Stimulated activated CD4-positive, alpha-beta T cell treated with anti-CD3 and anti-CD28 coated beads, Interleukin-12 subunit alpha, Interleukin-12 subunit beta, amount 100 ng/mL, for 48 hours (primary cell): ENCODE measurements around the gene SCO1.

ENCODE experiments used
- DNase-seq, 3 donors: peaks; one replicate each; pipeline ENCODE4 v3.0.0-alpha.2; 2020; ENCODE audit warnings: low read depth in 2 of 3, low spot score in 1 of 3

The SCO1 gene

GRCh38 chr17:10657148-10657547 is 40.2 kb downstream of the SCO1 start, which contains the start of gene MYH3:
Gene MYH3, minus strand, starts transcription at chr17:10657309. Its CDS starts 2,245 bp downstream, at chr17:10655064.
- DNase-seq, result no peak

DNA sequence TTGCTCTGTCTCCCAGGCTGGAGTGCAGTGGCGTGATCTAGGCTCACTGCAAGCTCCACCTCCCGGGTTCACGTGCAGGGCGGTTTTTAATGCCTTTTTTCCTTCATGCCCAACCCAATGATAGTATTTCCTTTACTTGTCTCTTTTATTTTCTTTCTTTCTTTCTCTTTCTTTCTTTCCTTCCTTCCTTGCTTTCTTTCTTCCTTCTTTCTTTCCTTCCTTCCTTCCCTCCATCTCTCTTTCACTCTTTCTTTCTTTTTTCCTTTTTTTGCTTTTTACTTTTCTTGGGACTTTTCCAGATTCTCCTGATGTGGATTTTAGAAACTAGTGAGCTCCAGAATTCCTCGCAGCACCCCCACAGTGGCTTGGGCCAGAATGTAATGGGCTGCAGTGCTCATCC is 43.3 kb downstream of the SCO1 start:
- no peak for DNase-seq

DNA sequence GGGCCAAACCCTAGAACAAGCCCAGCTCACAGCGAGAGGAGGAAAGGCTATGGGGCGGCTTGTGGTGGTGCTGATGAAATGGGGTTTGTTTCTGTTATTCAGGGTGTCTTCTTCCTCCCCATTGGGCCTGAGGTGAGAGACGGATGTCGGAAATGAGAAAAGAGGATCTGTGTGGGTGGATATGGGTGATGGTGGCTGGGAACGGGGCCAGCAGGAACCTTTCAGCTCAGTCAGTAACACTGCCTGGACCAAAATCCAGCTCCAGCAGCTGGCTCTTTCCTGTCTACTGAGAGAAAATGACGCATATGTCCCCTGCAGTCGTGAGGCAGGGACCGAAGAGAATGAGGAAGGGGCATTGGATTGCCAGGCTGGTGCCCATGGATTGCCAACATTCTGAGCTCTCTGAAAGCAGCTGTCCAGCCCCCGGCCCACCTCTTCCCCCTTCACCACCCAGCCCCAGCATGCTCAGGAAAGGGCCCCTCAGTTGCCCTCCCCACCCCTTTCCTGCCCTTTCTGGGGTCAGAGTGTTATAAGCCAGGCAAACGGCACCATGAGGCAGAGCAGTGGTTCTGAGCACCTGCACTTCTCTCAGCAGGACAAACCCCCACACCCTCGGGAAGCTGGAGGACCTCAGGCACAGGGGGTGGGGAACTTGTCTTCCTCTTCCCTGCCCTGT is 44.2 kb downstream of the SCO1 start:
- DNase-seq, result no peak

GRCh38 chr17:10651927-10652326 is 45.4 kb downstream of the SCO1 start:
- no peak for DNase-seq

DNA sequence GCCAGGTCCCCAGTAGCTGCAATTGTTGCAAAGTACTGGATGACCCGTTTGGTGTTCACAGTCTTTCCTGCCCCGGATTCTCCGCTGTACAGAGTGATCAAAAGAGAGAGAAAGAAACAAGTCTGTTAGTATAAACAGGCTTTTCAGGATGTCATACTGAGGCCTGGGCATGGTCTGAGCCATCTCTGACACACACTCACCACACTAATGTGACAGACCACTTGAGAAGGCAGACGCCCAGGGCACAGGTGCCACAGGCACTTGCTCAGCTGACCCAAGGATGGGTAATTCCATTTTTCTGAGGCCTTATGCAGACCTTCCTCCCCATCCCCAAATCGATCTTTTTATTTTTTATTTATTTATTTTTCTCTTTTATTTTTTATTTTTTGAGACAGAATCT is 47.7 kb downstream of the SCO1 start:
- DNase-seq, result no peak

GRCh38 chr17:10648956-10649355 is 48.4 kb downstream of the SCO1 start:
- no peak for DNase-seq

- DNase-seq, result no peak
Measured at GRCh38 chr17:10648381-10648780, 49.0 kb downstream of the SCO1 start.

DNA sequence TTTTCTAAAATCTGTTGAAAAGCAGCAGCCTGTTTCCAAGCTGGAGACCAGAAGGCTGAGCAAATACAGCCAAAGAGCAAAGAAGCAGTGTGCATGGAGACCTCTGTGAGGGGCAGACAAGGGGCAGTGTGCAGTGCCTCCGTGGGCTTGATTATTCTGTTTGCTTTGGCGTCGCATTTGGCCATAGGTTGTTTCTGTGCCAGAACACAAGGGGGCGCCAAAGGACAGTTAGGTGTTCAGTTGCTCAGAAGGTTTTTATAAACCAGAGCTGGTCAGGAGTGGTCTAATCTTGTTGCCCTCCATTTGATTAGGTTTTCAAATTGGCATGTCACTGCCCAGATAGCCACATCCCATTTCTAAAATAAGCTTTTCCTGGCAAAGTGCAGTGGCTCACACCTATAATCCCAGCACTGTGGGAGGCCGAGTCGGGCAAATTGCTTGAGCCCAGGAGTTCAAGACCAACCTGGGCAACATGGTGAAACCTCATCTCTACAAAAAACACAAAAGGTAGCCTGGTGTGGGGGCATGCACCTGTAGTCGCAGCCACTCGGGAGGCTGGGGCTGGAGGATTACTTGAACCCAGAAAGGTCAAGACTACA is 50.8 kb downstream of the SCO1 start:
- DNase-seq, result peak; percentile 36 to 68 (median 65)

DNA sequence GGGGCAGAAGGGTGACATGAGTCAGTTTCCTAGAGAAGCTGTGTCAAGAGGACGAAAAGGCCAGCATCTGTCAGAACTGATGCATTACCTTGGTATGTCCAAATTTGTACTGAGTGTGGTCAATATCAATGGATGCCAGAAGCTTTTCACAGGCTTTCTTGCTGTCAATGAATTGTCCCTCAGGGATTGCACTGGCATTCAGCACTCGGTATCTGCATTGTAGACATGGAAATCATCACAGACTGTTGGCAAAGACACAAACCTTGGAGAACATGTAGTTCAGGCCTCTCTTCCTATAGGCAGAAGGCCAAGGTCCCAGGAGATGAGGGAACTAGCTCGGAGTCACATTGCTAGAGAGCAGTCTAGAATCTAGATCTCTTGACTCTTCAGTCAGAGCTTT is 56.9 kb downstream of the SCO1 start:
- DNase-seq, result no peak

DNA sequence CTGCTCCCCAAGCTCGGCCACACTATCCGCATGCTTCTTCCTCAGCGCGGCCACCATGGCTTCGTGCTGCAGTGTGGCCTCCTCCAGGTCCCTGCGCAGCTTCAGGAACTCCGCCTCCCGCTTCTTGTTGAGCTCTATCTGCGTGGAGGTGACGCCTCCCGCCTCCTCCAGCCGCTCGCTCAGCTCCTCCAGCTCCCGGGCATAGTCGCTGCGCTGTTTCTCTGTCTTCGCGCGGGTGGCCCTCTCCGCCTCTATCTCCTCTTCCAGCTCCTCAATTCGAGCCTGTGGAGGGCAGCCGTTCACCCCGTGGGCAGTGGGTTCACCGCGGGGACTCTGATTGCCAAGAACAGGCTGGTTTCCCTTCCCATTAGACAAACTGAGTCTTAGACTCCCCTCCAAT is 59.2 kb downstream of the SCO1 start:
- no peak for DNase-seq

DNA sequence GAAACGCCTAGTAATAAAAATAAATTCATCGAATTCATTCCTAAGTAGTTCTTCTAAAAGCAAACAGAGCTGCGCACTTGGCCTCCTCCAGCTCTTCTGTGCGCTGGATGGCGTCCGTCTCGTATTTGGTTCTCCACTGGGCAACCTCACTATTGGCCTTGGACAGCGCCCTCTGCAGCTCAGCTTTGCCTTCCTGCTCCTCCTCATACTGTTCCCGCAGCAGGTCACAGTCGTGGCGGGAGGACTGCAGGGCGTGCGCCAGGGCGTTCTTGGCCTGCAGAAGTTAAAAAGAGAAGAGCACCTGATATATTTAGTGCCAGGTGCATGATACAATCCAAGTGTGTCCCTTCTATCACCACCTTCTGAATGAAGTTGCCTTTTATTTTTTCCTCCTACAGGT is 62.0 kb downstream of the SCO1 start:
- DNase-seq, result no peak

- DNase-seq, result no peak
Measured at GRCh38 chr17:10633738-10634379, 63.5 kb downstream of the SCO1 start.

- no peak for DNase-seq
Measured at GRCh38 chr17:10631701-10632100, 65.6 kb downstream of the SCO1 start.

- peak in 2 of 3 donors; percentile 16 to 35 for DNase-seq
Measured at GRCh38 chr17:10631048-10631700, 66.2 kb downstream of the SCO1 start.

DNA sequence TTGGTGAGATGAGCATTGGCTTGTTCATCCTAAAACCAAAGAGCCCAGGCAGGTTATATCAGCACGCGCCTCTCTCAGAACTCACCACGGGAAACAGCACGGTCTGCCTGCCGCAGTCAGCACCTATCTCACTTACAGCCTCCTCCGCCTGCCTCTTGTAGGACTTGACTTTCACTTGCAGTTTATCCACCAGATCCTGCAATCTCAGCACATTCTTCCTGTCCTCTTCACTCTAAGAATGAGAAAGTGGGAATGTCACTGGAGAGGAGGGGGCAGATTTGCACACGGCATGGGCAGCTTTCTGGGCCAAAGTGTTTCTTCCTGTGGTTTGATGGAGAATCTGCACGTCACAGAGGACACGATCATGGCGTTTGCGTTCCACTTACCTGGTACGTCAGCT is 67.6 kb downstream of the SCO1 start:
- DNase-seq, result no peak

DNA sequence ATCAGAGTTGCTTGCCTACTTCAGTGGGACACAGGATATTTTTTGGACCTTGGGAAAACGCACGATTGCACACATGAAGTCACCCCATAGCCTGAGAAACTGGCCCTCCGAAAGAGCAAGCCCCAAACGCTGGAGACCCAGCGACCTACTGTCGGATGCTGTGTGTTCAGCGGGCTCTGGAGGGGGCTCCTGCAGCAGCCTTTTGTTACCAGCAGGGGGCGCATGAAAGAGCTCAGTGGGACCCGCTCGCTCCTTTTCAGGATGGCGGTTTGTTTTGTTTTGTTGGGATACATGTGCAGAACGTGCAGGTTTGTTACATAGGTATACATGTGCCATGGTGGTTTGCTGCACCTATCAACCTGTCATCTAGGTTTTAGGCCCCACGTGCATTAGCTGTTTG is 68.6 kb downstream of the SCO1 start:
- DNase-seq, result no peak

GRCh38 chr17:10626390-10626789 is 70.9 kb downstream of the SCO1 start:
- DNase-seq, result no peak

GRCh38 chr17:10624969-10625368 is 72.4 kb downstream of the SCO1 start:
- DNase-seq, result no peak

GRCh38 chr17:10623737-10624338 is 73.5 kb downstream of the SCO1 start:
- DNase-seq, result no peak

DNA sequence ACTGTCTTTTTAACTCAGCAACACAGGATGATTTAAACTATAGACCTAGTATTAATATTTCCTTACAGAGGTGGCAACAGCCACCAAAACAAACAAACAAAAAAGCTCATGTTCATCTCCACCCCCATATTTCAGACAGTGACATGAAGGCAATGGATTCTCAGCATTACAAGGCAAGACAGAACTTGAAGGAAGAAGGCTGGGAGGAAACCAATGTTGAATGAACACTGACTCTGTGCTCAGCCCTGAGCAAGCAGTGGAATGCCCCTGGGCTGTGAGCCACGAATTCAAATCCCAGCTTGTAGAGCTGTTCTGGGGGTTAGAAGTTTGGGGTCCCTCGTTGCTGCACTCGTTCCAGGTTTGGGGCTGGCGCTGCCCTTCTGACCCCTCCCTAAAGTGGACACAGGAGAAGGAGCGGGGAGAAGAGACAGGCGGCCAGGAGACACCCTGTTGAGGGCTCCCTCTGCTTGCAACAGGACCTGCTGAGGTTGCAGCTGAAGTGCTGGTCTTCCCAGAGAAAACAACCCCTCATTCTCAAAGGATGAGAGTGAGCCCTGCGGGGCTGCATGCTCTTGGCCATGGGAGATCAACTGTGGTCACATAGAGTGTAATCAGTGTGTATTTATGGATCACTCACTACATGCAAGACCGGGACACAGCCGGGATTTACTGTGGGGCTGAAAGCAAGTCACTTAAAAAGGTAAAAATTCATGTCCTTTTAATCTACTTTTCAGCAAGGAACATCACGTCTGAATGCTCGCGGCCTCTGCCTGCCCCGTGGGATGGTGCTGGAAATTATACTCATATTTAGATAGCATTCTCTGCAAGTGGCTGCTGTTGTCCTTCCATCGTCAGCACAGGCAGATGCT is 74.5 kb downstream of the SCO1 start:
- DNase-seq, result no peak
